ENCODE measurements around the gene PALLD. TPM values are rescaled to one million over a fixed set of nuclear protein-coding genes. Genes with fewer than 3 reads are reported as not detected.

The PALLD gene
- total RNA-seq, 1 experiment from 2014 or later: 26.7 TPM

GRCh38 chr4:168608771-168609170 lies 111.9 kb downstream of the PALLD start:
- Histone ChIP-seq H3K4me2 (ENCODE audit: low read length) (no peak overlapping the region), H3K4me1 (ENCODE audit: insufficient read depth, low read length) (peaks cover 51% of the 10 kb centered on the region), H3K9me2 (replicated peaks; ENCODE audit: low read length) (no peaks in the 10 kb centered on the region), H3K36me3 (ENCODE audit: low read depth, low read length) (no peaks in the 10 kb centered on the region), H3K4me3 (ENCODE audit: low read length) (no peak overlapping the region), H3K27me3 (ENCODE audit: low read length) (no peaks in the 10 kb centered on the region), H2AFZ (ENCODE audit: low read length) (no peak overlapping the region), H3F3A (ENCODE audit: low read length, unreplicated experiment) (no peaks in the 10 kb centered on the region), H3K27ac (ENCODE audit: low read length) (no peak overlapping the region), H3K9ac (ENCODE audit: low read length) (no peak overlapping the region), H3K79me2 (ENCODE audit: low read length) (no peaks in the 10 kb centered on the region), H4K20me1 (ENCODE audit: low read length) (no peaks in the 10 kb centered on the region), H3K9me3 (ENCODE audit: low read length) (no peaks in the 10 kb centered on the region)
- CTCF ChIA-PET: no interaction called here
- TF ChIP-seq CTCF (conservative IDR thresholded peaks at IDR 0.05; ENCODE audit: low read depth, low read length): no peak
- no peak for TF ChIP-seq EZH2phosphoT487 (IDR thresholded peaks at IDR 0.05; ENCODE audit: borderline replicate concordance, low read length)
- no peak for TF ChIP-seq EZH2 (IDR thresholded peaks at IDR 0.05; ENCODE audit: low read length, unreplicated experiment)
- no peak for DNase-seq
- ATAC-seq: no peak
- POLR2A ChIA-PET (ENCODE audit: unreplicated experiment): interaction anchor here (0.6 kb wide), 1 partner anchor 158 kb away, joined by 3 read pairs; no protein-coding TSS in a partner anchor
- intact Hi-C loops (cut with micrococcal nuclease): no loop called here
- no TSS peak for BruUV-seq (replicated peaks)

- Histone ChIP-seq H3K9me2 (replicated peaks; ENCODE audit: low read length) (no peaks in the 10 kb centered on the region), H3K4me1 (ENCODE audit: insufficient read depth, low read length) (peaks cover 47% of the 10 kb centered on the region), H3K4me3 (ENCODE audit: low read length) (no peak overlapping the region), H3K79me2 (ENCODE audit: low read length) (no peaks in the 10 kb centered on the region), H3K4me2 (ENCODE audit: low read length) (no peak overlapping the region), H3K27me3 (ENCODE audit: low read length) (no peaks in the 10 kb centered on the region), H4K20me1 (ENCODE audit: low read length) (no peaks in the 10 kb centered on the region), H3K9ac (ENCODE audit: low read length) (no peak overlapping the region), H3K9me3 (ENCODE audit: low read length) (no peaks in the 10 kb centered on the region), H2AFZ (ENCODE audit: low read length) (no peak overlapping the region), H3K27ac (ENCODE audit: low read length) (no peak overlapping the region), H3F3A (ENCODE audit: low read length, unreplicated experiment) (no peaks in the 10 kb centered on the region), H3K36me3 (ENCODE audit: low read depth, low read length) (no peaks in the 10 kb centered on the region)
- TF ChIP-seq CTCF (conservative IDR thresholded peaks at IDR 0.05; ENCODE audit: low read depth, low read length): no peak
- TF ChIP-seq EZH2 (IDR thresholded peaks at IDR 0.05; ENCODE audit: low read length, unreplicated experiment): no peak
- no peak for TF ChIP-seq EZH2phosphoT487 (IDR thresholded peaks at IDR 0.05; ENCODE audit: borderline replicate concordance, low read length)
- ChIA-PET POLR2A (ENCODE audit: unreplicated experiment) (interaction anchor here (0.6 kb wide), 1 partner anchor 1010 kb away, joined by 3 read pairs; no protein-coding TSS in a partner anchor), CTCF (no interaction called here)
- BruUV-seq (replicated peaks): no TSS peak
- ATAC-seq: no peak
- intact Hi-C loops (cut with micrococcal nuclease): no loop called here
- DNase-seq: no peak
Measured at GRCh38 chr4:168609369-168609768, 112.5 kb downstream of the PALLD start.

- Histone ChIP-seq H3K27me3 (ENCODE audit: low read length) (no peaks in the 10 kb centered on the region), H3K9ac (ENCODE audit: low read length) (no peak overlapping the region), H4K20me1 (ENCODE audit: low read length) (no peaks in the 10 kb centered on the region), H3F3A (ENCODE audit: low read length, unreplicated experiment) (no peaks in the 10 kb centered on the region), H3K79me2 (ENCODE audit: low read length) (no peaks in the 10 kb centered on the region), H3K4me1 (ENCODE audit: insufficient read depth, low read length) (peaks cover 40% of the 10 kb centered on the region), H3K27ac (ENCODE audit: low read length) (no peak overlapping the region), H2AFZ (ENCODE audit: low read length) (no peak overlapping the region), H3K9me2 (replicated peaks; ENCODE audit: low read length) (no peaks in the 10 kb centered on the region), H3K4me2 (ENCODE audit: low read length) (no peak overlapping the region), H3K36me3 (ENCODE audit: low read depth, low read length) (no peaks in the 10 kb centered on the region), H3K9me3 (ENCODE audit: low read length) (no peaks in the 10 kb centered on the region), H3K4me3 (ENCODE audit: low read length) (no peak overlapping the region)
- POLR2A ChIA-PET (ENCODE audit: unreplicated experiment): no interaction called here
- no peak for ATAC-seq
- no TSS peak for BruUV-seq (replicated peaks)
- DNase-seq: no peak
- intact Hi-C loops (cut with micrococcal nuclease): no loop called here
- CTCF ChIA-PET: no interaction called here
- no peak for TF ChIP-seq EZH2 (IDR thresholded peaks at IDR 0.05; ENCODE audit: low read length, unreplicated experiment)
- no peak for TF ChIP-seq EZH2phosphoT487 (IDR thresholded peaks at IDR 0.05; ENCODE audit: borderline replicate concordance, low read length)
- no peak for TF ChIP-seq CTCF (conservative IDR thresholded peaks at IDR 0.05; ENCODE audit: low read depth, low read length)
Measured at GRCh38 chr4:168610911-168611530, 114.2 kb downstream of the PALLD start.
